Heart right ventricle (tissue), 16 donors: ENCODE data around the gene ADGRL3. TPM values are rescaled to one million over a fixed set of nuclear protein-coding genes. Genes with fewer than 3 reads are reported as not detected.

Source experiments
- ATAC-seq, 8 donors: fragments of 200-7000 bp; cut with Tn5 transposase; one replicate each; pipeline ENCODE4 v1.9.1; 2020; ENCODE audit warnings: mild to moderate bottlenecking in 8 of 8, moderate library complexity in 8 of 8, moderate number of reproducible peaks in 1 of 8
- DNase-seq, 2 donors: peaks; one replicate each; pipeline ENCODE4 v3.0.0-alpha.2; 2020
- H3K27ac ChIP-seq, 10 donors: fragments of 200-600 bp; sonication (generic) in 2 of 10; one replicate each; pipeline versions ENCODE4 v1.5.0 to v1.8.0; 2020 to 2022; ENCODE audit warnings: mild to moderate bottlenecking in 3 of 10
- H3K27me3 ChIP-seq, 7 donors: fragments of 200-600 bp; one replicate each; pipeline ENCODE4 v1.8.0; 2021 to 2022; ENCODE audit warnings: mild to moderate bottlenecking in 2 of 7
- H3K36me3 ChIP-seq, 9 donors: fragments of 200-600 bp; sonication (generic) in 1 of 9; one replicate each; pipeline versions ENCODE4 v1.5.0 to v1.8.0; 2020 to 2022; ENCODE audit warnings: mild to moderate bottlenecking in 2 of 9
- H3K4me1 ChIP-seq, 9 donors: fragments of 200-600 bp; sonication (generic) in 1 of 9; one replicate each; pipeline versions ENCODE4 v1.5.0 to v1.8.0; 2020 to 2022; ENCODE audit warnings: mild to moderate bottlenecking in 4 of 9
- H3K4me3 ChIP-seq, 10 donors: fragments of 200-600 bp; sonication (generic) in 2 of 10; one replicate each; pipeline versions ENCODE4 v1.5.0 to v1.8.0; 2020 to 2022; ENCODE audit warnings: mild to moderate bottlenecking in 7 of 10, moderate library complexity in 2 of 10
- H3K9me3 ChIP-seq, 11 donors: fragments of 200-600 bp in 10 of 11; sonication (generic) in 2 of 11; one replicate each; pipeline versions ENCODE4 v1.5.0 to v1.8.0; 2013 to 2022; ENCODE audit warnings: mild to moderate bottlenecking in 2 of 11, control low read depth in 1 of 11, moderate library complexity in 1 of 11
- WGBS, 2 donors: extraction: QIAGEN DNeasy Blood & Tissue Kit; methylation state at CpG; one replicate each; pipeline ENCODE4 v1.1.7; 2013; ENCODE audit warnings: inconsistent platforms in 1 of 2; 5-methylcytosine and 5-hydroxymethylcytosine counted together
- intact Hi-C, 10 donors: fragments of 100-400 bp; cut with DNase I; formaldehyde crosslinking; loops; one replicate each; pipeline versions ENCODE4 v1.11.1 to v1.14.2; 2022
- polyA plus RNA-seq, 2 donors: library from polyadenylated mRNA; stranded (reverse); fragments of 200-250 nt; gene quantifications; one replicate each; pipeline ENCODE4 v1.2.3, GENCODE V29; 2013
- total RNA-seq, 10 donors: library from RNA; stranded (reverse); fragmentation: NEBNext Ultra II Directional in 3 of 10; extraction: Animal tissue kit (Norgen Biotek cat#: 25700) in 3 of 10; gene quantifications; one replicate each; pipeline versions ENCODE4 v1.2.1 to v1.2.4, GENCODE V29; 2021 to 2023
- TF ChIP-seq, protein P1 (sequence below), 9 donors: fragments of 200-600 bp; sonication (generic) in 2 of 9; IDR thresholded peaks; one replicate each; pipeline versions ENCODE4 v1.5.0 to v1.8.0; 2021 to 2022; ENCODE audit warnings: antibody characterized with exemption in 9 of 9, mild to moderate bottlenecking in 5 of 9, moderate library complexity in 1 of 9
- donor health status: Arrhythmogenic right ventricular cardiomyopathy.
- donor health status: ischemic (EF 13 %, LVEDD 7.1; RV severe dilation, severe dysfunction).
- donor health status: healthy with polysubstance abuse.
- donor health status: DM: no; HTN: yes; CAD: no.
- donor health status: DM: no; HTN: no; CAD: no.
- donor health status: ischemic (EF 25% LVEDD 6.9; RV normal size, moderate dysfunction).
- donor health status: ischemic (EF 25% LVEDD 5.7; RV mildly dilated, moderate dysfunction).
- donor health status: healthy.
- donor health status: DM: yes; HTN: yes; CAD: no.
- donor health status: Ischemic cardiomyopathy.
- donor health status: ischemic (EF 35%, LVEDD 5.7; RV mildly dilated, moderate dysfunction).
- donor health status: nonischemic (EF 11% LVEDD 7.7; RV severe dilation, severe dysfunction).
- donor health status: DM: yes; HTN: yes; CAD: no.
- donor health status: PGD.
- donor health status: ischemic (EF 29% LVEDD 5.4; RV normal size, mild dysfunction).
- donor health status: nonischemic (EF 23%, LVEDD 6.1; RV moderate dilation, normal function).

The ADGRL3 gene
- total and polyA plus RNA-seq, 12 donors = 0.36 to 20.9 (median 4.6) TPM

DNA sequence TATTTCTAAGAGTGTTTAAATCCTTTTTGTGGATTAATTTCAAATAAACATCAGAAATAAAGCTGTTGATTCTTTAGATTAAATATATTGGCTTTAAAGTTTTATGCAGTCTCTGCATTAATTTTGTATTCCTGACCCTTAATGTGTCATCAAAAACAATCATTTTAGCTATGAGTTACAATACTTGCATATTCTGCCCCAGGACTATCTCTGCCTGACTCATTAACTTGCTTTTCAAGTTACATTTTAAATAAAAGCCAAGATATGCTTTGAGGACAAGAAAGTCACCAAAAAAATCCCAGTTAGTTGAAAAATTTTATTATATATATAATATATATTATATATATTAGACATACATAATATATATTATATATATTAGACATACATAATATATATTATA lies 208.7 kb downstream of the ADGRL3 start:
- Histone ChIP-seq H3K4me1 (no peaks in the 10 kb centered on the region), H3K27ac (no peak overlapping the region), H3K36me3 (no peaks in the 10 kb centered on the region), H3K4me3 (no peak overlapping the region), H3K9me3 (no peaks in the 10 kb centered on the region), H3K27me3 (no peaks in the 10 kb centered on the region)
- ATAC-seq (no peak), DNase-seq (no peak)
- TF ChIP-seq, protein P1, sequence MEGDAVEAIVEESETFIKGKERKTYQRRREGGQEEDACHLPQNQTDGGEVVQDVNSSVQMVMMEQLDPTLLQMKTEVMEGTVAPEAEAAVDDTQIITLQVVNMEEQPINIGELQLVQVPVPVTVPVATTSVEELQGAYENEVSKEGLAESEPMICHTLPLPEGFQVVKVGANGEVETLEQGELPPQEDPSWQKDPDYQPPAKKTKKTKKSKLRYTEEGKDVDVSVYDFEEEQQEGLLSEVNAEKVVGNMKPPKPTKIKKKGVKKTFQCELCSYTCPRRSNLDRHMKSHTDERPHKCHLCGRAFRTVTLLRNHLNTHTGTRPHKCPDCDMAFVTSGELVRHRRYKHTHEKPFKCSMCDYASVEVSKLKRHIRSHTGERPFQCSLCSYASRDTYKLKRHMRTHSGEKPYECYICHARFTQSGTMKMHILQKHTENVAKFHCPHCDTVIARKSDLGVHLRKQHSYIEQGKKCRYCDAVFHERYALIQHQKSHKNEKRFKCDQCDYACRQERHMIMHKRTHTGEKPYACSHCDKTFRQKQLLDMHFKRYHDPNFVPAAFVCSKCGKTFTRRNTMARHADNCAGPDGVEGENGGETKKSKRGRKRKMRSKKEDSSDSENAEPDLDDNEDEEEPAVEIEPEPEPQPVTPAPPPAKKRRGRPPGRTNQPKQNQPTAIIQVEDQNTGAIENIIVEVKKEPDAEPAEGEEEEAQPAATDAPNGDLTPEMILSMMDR (IDR thresholded peaks at IDR 0.05) = no peak
- intact Hi-C loops = no loop called here

DNA sequence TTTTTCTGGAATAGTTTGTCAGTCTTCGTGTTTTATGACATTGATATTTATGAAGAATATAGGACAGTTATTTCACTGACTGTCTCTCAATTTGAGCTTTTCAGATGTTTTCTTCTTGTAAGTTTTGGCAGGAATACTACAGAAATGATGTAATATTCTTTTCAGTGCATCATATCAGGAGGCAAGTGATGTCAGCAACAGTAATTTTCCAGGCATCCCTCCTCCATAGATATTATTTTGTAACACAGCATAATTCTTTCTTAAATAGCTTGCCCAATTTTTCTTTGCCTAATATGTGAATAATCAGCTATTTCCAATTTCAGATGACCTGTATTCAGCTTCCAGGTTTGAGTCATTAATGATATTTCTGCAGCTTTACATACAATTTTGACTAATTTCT lies 211.1 kb downstream of the ADGRL3 start:
- TF ChIP-seq, protein P1 (IDR thresholded peaks at IDR 0.05) = no peak
- 89 to 90% methylated on average over 1 of the region's 1 CpG for WGBS, 2 donors
- DNase-seq (no peak), ATAC-seq (no peak)
- intact Hi-C loops = no loop called here
- Histone ChIP-seq H3K9me3 (no peaks in the 10 kb centered on the region), H3K4me3 (no peak overlapping the region), H3K4me1 (no peaks in the 10 kb centered on the region), H3K27me3 (no peaks in the 10 kb centered on the region), H3K27ac (no peak overlapping the region), H3K36me3 (no peaks in the 10 kb centered on the region)

DNA sequence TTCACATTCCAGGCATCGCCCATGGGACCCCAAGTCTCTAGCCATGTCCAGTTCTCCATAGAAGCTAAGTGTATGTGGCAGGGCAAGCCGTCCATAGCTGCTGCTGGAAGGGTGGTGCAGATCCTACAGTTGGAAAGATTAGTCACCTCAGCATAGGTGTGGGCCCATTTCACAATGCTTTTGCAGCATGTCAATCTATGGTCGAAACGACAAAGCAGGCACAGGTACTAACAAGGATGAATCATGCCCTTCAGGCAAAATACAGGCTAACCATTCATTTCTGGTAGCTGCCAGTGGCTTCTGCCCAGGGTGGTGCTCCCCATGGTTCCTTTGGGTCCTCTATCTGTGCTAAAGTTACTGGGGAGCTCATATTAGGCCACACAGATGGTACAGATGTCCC lies 225.2 kb downstream of the ADGRL3 start:
- H3K4me1 ChIP-seq = no peaks in the 10 kb centered on the region
- WGBS, 2 donors = 91 to 93% methylated on average over 4 of the region's 4 CpGs

DNA sequence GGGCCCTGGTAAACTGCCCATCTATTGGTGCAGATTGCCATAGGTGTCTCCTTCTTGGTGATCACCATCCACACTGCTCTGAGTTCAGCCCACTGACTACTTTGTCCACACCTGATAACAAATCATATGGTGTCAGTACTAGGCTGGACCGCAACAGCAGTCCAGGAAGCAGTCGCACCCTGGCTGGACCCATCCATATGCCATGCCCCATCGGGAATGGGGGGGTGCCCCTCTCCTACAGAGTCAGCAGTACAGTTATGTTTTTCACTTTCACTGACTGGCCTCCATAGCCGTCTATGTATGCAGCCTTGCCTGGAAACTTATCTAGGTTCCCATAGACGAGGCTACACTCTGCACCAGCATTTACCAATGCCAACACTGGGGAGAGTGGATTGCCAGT lies 226.1 kb downstream of the ADGRL3 start:
- Histone ChIP-seq H3K9me3 (peaks cover 0 to 4% (median 0%) of the 10 kb centered on the region in 11 donors), H3K4me3 (no peak overlapping the region), H3K4me1 (no peaks in the 10 kb centered on the region), H3K27ac (no peak overlapping the region), H3K36me3 (no peaks in the 10 kb centered on the region), H3K27me3 (no peaks in the 10 kb centered on the region)
- TF ChIP-seq, protein P1 (IDR thresholded peaks at IDR 0.05) = no peak
- WGBS, 2 donors = 80 to 90% methylated on average over 5 of the region's 5 CpGs
- DNase-seq = no peak
- no peak for ATAC-seq
- intact Hi-C loops = no loop called here

More for the DNA sequence above, 225.2 kb downstream of the ADGRL3 start:
- no peak for ATAC-seq
- no peak for DNase-seq
- intact Hi-C loops = no loop called here
- Histone ChIP-seq H3K27ac (no peak overlapping the region), H3K9me3 (peaks cover 0 to 4% (median 0%) of the 10 kb centered on the region in 11 donors), H3K36me3 (no peaks in the 10 kb centered on the region), H3K27me3 (no peaks in the 10 kb centered on the region), H3K4me3 (no peak overlapping the region)
- TF ChIP-seq, protein P1 (IDR thresholded peaks at IDR 0.05) = no peak
